HUES48 (cell line): ENCODE measurements around the gene RASSF8.

Source experiments
- H3K27ac ChIP-seq: one replicate; pipeline ENCODE4 v1.7.0; 2013; ENCODE audit warnings: low read depth, low read length, inconsistent platforms
- H3K27me3 ChIP-seq: 2 replicates; pipeline ENCODE4 v1.6.1; 2013; ENCODE audit warnings: mild to moderate bottlenecking, low read length; ENCODE audit not compliant: control insufficient read depth, insufficient read depth
- H3K36me3 ChIP-seq: 2 replicates; pipeline ENCODE4 v1.6.1; 2013; ENCODE audit warnings: low read length; ENCODE audit not compliant: control insufficient read depth, insufficient read depth
- H3K4me1 ChIP-seq: 2 replicates; pipeline ENCODE4 v1.6.1; 2013; ENCODE audit warnings: mild to moderate bottlenecking, low read length; ENCODE audit not compliant: control insufficient read depth, insufficient read depth
- H3K4me3 ChIP-seq: 2 replicates; pipeline ENCODE4 v1.5.1; 2013; ENCODE audit warnings: mild to moderate bottlenecking, low read depth, low read length
- H3K9ac ChIP-seq: 2 replicates; pipeline ENCODE4 v1.6.1; 2013; ENCODE audit warnings: mild to moderate bottlenecking, low read depth, low read length, moderate library complexity
- H3K9me3 ChIP-seq: 2 replicates; pipeline ENCODE4 v1.6.1; 2013; ENCODE audit warnings: low read length; ENCODE audit not compliant: control insufficient read depth, insufficient read depth

Gene RASSF8

GRCh38 chr12:25992026-25992782, 33.7 kb downstream of the RASSF8 start:
- Histone ChIP-seq H3K4me1 (peaks cover 64% of the 10 kb centered on the region), H3K4me3 (no peak overlapping the region), H3K27ac (no peak overlapping the region)

GRCh38 chr12:25993901-25994651, 35.6 kb downstream of the RASSF8 start:
- H3K9ac ChIP-seq: no peak overlapping the region
- peak overlapping the region; percentile 50 for H3K27ac ChIP-seq
- peaks cover 64% of the 10 kb centered on the region for H3K4me1 ChIP-seq
- H3K9me3 ChIP-seq: no peaks in the 10 kb centered on the region
- no peaks in the 10 kb centered on the region for H3K36me3 ChIP-seq
- H3K27me3 ChIP-seq: no peaks in the 10 kb centered on the region
- no peak overlapping the region; the same call in 1 of the 2 replicates for H3K4me3 ChIP-seq

More at GRCh38 chr12:25992026-25992782, 33.7 kb downstream of the RASSF8 start:
- no peaks in the 10 kb centered on the region for H3K36me3 ChIP-seq
- no peaks in the 10 kb centered on the region for H3K27me3 ChIP-seq
- no peak overlapping the region for H3K9ac ChIP-seq
- no peaks in the 10 kb centered on the region for H3K9me3 ChIP-seq

- no peaks in the 10 kb centered on the region for H3K36me3 ChIP-seq
- no peak overlapping the region; the same call in 1 of the 2 replicates for H3K4me3 ChIP-seq
- peak overlapping the region; percentile 50 for H3K27ac ChIP-seq
- no peak overlapping the region for H3K9ac ChIP-seq
- no peaks in the 10 kb centered on the region for H3K9me3 ChIP-seq
- H3K4me1 ChIP-seq: peaks cover 62% of the 10 kb centered on the region
- no peaks in the 10 kb centered on the region for H3K27me3 ChIP-seq
These were observed 36.6 kb downstream of the RASSF8 start for GRCh38 chr12:25994901-25995625.

DNA sequence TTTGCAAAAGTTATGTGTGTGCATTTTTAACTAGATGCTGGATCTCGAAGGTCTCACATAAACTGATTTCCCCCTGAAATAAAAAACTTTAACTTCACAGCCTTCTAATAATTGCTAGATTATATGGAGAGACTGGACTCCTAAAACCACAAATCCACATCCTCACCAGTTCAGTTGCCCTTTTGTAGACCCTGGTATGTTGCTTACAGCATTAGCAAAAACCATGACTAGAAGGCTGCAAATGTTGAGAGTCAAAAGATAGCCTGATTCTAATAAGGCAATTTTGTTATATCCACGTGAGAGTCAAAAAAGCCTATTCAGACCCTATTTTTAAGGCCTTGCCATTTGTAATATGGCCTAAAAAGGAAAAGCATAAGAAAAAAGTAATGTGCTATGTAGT, 37.4 kb downstream of the RASSF8 start:
- H3K9me3 ChIP-seq: no peaks in the 10 kb centered on the region
- no peaks in the 10 kb centered on the region for H3K27me3 ChIP-seq
- peak overlapping the region; percentile 50 for H3K27ac ChIP-seq
- no peak overlapping the region for H3K4me3 ChIP-seq
- H3K9ac ChIP-seq: no peak overlapping the region
- peaks cover 62% of the 10 kb centered on the region for H3K4me1 ChIP-seq
- H3K36me3 ChIP-seq: no peaks in the 10 kb centered on the region

DNA sequence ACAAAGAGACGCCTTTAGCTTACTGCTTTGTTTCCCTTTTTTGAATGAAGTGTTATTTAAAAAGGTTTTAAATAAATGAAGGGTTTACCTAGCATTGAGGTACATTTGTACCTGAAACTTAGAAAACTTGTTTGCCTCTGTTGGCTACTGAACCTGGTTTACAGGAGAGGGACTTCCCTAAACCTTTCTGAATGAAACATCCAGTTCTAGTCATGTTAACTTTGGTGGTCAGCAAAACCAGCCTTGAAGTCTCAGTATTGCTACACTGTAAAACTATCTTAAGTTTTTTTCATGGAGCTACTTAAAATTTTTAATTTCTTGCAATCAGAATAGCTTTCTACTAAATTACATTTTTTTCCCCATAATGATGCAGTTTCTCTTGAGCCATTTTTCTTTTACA, 38.2 kb downstream of the RASSF8 start:
- H3K27me3 ChIP-seq: no peaks in the 10 kb centered on the region
- H3K27ac ChIP-seq: peak overlapping the region; percentile 71
- H3K4me3 ChIP-seq: no peak overlapping the region
- peak overlapping the region; percentile 59; the same call in 1 of the 2 replicates for H3K9ac ChIP-seq
- no peaks in the 10 kb centered on the region for H3K36me3 ChIP-seq
- no peaks in the 10 kb centered on the region for H3K9me3 ChIP-seq
- peaks cover 62% of the 10 kb centered on the region for H3K4me1 ChIP-seq

GRCh38 chr12:25997201-25997963, 38.9 kb downstream of the RASSF8 start:
- Histone ChIP-seq H3K9me3 (no peaks in the 10 kb centered on the region), H3K36me3 (no peaks in the 10 kb centered on the region), H3K27me3 (no peaks in the 10 kb centered on the region), H3K9ac (peak overlapping the region; percentile 60; the same call in 1 of the 2 replicates), H3K4me3 (peak overlapping the region; percentile 20; the same call in 1 of the 2 replicates), H3K4me1 (peaks cover 57% of the 10 kb centered on the region), H3K27ac (peak overlapping the region; percentile 71)

DNA sequence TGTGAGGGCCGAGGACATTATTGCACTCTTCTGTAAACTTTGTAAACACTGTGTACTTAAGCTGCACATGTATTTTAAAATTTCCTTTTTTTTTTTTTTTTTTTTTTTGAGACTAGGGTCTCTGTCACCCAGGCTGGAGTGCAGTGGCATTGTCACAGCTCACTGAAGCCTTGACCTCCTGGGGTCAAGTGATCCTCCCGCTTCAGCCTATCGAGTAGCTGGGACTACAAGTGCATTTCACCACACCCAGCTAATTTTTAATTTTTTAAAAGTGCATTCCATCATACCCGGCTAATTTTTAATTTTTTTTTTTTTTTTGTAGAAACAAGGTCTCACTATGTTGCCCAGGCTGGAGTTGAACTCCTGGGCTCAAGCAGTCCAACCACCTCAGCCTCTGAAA, 42.4 kb downstream of the RASSF8 start:
- Histone ChIP-seq H3K4me3 (no peak overlapping the region), H3K27ac (no peak overlapping the region), H3K9me3 (no peaks in the 10 kb centered on the region), H3K27me3 (no peaks in the 10 kb centered on the region), H3K9ac (no peak overlapping the region), H3K4me1 (peaks cover 22% of the 10 kb centered on the region), H3K36me3 (no peaks in the 10 kb centered on the region)

DNA sequence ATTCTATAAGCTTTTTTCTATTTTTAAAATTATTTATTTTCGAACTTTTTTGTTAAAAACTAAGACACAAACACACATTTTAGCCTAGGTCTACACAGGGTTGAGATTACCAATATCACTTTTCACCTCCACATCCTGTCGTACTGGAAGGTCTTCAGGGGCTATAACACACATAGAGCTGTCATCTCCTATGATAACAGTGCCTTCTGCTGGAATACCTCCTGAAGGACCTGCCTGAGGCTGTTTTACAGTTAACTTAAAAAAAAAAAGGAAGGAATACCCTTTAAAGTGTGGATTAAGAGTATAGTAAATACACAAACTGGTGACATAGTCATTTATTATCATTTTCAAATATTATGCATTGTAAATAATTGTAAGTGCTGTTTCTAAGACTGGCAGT, 43.0 kb downstream of the RASSF8 start:
- H3K27me3 ChIP-seq: no peaks in the 10 kb centered on the region
- H3K36me3 ChIP-seq: no peaks in the 10 kb centered on the region
- H3K27ac ChIP-seq: no peak overlapping the region
- no peak overlapping the region for H3K9ac ChIP-seq
- no peak overlapping the region for H3K4me3 ChIP-seq
- peaks cover 18% of the 10 kb centered on the region for H3K4me1 ChIP-seq
- no peaks in the 10 kb centered on the region for H3K9me3 ChIP-seq

DNA sequence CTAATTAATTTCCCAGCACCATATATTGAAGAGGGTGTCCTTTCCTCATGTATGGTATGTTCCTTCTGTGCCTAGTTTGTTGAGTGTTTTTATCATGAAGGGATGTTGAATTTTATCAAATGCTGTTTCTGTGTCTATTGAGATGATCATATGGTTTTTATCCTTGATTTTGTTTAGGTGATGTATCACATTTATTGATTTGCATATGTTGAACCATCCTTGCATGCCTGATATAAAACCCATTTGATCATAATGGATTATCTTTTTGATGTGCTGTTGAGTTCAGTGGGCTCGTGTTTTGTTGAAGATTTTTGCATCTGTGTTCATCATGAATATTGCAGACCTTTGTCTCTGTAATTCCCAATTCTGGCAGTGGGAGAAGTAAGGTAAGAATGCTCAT, 44.6 kb downstream of the RASSF8 start:
- H3K27ac ChIP-seq: no peak overlapping the region
- no peaks in the 10 kb centered on the region for H3K36me3 ChIP-seq
- no peak overlapping the region for H3K4me3 ChIP-seq
- H3K9me3 ChIP-seq: no peaks in the 10 kb centered on the region
- H3K9ac ChIP-seq: no peak overlapping the region
- H3K4me1 ChIP-seq: peaks cover 13% of the 10 kb centered on the region
- H3K27me3 ChIP-seq: no peaks in the 10 kb centered on the region

DNA sequence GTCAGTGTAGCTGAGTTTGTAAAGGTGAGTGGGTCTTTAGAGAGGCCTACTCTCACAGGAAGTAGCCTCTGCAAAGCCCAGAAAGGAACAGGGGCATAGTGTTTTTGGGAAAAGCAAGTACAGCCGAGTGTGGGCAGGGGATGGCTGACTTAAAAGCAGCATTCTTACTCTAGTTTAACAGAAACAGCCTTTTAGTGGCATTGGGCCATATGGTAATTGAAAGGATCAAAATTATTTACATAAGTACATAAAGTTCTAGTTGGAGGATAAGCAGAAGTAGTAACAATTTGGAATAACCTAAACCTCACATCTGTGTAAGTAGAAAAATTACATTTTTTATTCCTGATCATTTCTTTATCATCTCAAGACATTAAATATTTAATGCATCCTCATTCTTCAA, 49.1 kb downstream of the RASSF8 start:
- no peak overlapping the region for H3K4me3 ChIP-seq
- no peaks in the 10 kb centered on the region for H3K9me3 ChIP-seq
- no peaks in the 10 kb centered on the region for H3K36me3 ChIP-seq
- no peaks in the 10 kb centered on the region for H3K27me3 ChIP-seq
- H3K4me1 ChIP-seq: peaks cover 16% of the 10 kb centered on the region
- H3K9ac ChIP-seq: no peak overlapping the region; the same call in 1 of the 2 replicates
- no peak overlapping the region for H3K27ac ChIP-seq
